Measurements from ENCODE around the gene PATJ. TPM values are rescaled to one million over a fixed set of nuclear protein-coding genes. Genes with fewer than 3 reads are reported as not detected.

The PATJ gene
- total RNA-seq, 4 donors from 2014 or later: 119 to 299 (median 149) TPM

- no peak overlapping the region for H3K27ac ChIP-seq
- no peaks in the 10 kb centered on the region for H3K4me1 ChIP-seq
- H3K27me3 ChIP-seq: no peaks in the 10 kb centered on the region
- no peak for DNase-seq
- no peak for TF ChIP-seq POLR2A (IDR thresholded peaks at IDR 0.05)
- no peak for TF ChIP-seq POLR2AphosphoS5 (IDR thresholded peaks at IDR 0.05)
- TF ChIP-seq CTCF (IDR thresholded peaks at IDR 0.05): no peak
- no peak for TF ChIP-seq EP300 (IDR thresholded peaks at IDR 0.05; ENCODE audit: low read depth)
- H3K4me3 ChIP-seq: no peak overlapping the region
- 84% methylated on average over 11 of the region's 11 CpGs; no CpG with 5 or more reads in 1 of the 2 donors for WGBS, 2 donors (ENCODE audit: low coverage in 1 of 2)
- H3K9me3 ChIP-seq: no peaks in the 10 kb centered on the region
- intact Hi-C loops (cut with DNase I; ENCODE audit: low total_unique reads) (no loop called here), in situ Hi-C loops (cut with MboI; ENCODE audit: low pct_ligation_motif_present in 1 of 4, low pct_unique_long_range_greater_than_20kb in 1 of 4, low sequenced_read_pairs in 3 of 4) (no loop called here)
- H3K36me3 ChIP-seq: no peaks in the 10 kb centered on the region
These were observed 485.2 kb downstream of the PATJ start for GRCh38 chr1:62227496-62227895.

Small RNA genes within 50 kb of the gene (small RNA-seq; reads per million reads assigned to genes)
- gene LAMTOR5P1 (0 reads per million in 4 donors), gene MIR3116-1 (0 reads per million in 4 donors), gene RN7SL180P (0 reads per million in 4 donors), gene RNU6-1177P (0 reads per million in 4 donors), gene RNU6-414P (0 reads per million in 4 donors)

Other genes with a start within 250 kb of the PATJ start
- gene TM2D1, start 17.3 kb upstream of the PATJ start, total RNA-seq: 10 to 100 TPM in 3 of 4 donors, 1 to 10 TPM in 1; 4.6 to 92.0 (median 62.6) TPM